HG02678 (cell line): ENCODE results near the gene SSC5D.

Experiments
- ATAC-seq: cut with Tn5 transposase; IDR thresholded peaks from one replicate; pipeline ENCODE4 v1.9.1; 2021; ENCODE audit warnings: mild to moderate bottlenecking, moderate library complexity; ENCODE audit not compliant: unreplicated experiment

Gene SSC5D

DNA sequence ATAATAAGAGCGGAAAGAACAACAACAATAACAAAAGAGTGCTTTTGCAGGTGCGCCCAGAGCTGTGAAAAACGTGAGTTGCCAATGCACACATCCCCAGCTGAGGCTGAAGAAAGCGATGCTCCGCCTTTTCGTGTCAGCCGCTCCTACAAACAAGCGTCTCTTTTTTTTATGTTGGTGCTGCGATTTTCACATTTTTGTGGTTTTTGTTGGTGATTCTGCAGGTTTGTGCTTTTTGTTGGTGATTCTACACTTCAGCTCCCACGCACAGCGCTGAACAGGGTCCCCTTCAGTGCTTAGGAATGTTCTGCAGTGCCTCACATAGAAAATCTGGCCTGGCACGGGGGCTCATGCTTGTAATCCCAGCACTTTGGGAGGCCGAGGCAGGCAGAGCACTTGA is 64.4 kb downstream of the SSC5D start:
- no peak for ATAC-seq

- no peak for ATAC-seq
These were observed 65.3 kb downstream of the SSC5D start for GRCh38 chr19:55553217-55554182.

GRCh38 chr19:55554302-55554701 is 66.1 kb downstream of the SSC5D start:
- no peak for ATAC-seq

DNA sequence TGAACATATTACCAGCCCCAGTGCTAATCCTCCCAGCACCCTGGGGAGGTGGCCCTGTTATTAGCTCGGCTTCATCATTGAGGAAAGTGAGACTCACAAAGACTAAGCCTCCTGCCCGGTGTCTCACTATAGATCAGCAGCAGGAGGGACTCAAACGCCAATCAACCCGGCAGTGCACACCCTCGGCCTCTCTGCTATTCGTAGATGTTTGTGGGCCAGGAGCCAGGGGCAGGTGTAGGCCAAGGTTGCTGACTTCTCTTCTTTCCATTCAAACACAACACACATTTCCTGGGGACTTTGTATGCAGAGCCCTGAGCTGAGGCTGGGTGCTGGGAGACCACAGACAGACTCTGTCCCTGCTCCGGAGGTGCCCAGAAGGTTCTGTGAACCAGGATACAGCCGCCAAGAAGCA is 66.5 kb downstream of the SSC5D start:
- no peak for ATAC-seq

DNA sequence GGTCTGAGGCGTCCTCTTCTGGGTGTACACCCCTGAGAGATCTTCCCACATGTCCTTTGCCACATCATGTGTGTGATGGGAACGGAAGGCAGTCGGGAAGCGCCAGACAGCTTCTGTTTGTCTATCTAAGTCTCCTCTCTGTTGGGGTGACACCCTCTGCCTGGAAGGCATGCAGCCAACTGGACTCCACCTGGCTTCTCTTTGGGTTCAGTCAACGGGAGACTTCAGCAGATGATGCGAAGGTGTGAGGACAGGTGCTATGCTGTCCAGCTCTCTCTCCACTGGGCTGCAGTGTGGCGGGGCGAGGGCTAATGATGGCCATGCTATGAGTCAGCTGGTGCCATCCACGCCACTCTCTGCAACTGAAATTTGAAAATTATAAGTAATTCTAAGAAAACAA is 71.4 kb downstream of the SSC5D start:
- ATAC-seq, result no peak

DNA sequence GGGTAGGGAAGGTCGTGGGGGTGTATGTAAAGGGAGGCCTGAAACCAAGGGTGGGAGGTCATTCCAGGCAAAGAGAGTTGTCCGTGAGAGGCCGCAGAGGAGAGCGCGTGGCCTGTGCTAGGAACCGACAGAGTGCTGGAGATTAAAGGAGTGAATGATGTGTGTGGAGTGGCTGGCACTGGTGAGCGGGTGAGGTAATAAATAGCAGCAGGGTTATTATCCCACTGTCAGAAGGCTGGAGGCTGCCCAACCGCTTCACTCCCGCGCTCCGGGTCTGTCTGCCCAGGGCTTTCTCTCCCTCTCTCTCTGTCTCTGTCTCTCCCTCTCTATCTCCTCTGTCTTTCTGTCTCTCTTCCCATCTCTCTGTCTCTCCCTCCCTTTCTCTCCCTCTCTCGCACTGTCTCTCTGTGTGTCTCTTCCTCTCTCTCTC is 75.0 kb downstream of the SSC5D start:
- no peak for ATAC-seq

GRCh38 chr19:55566823-55567222 is 78.6 kb downstream of the SSC5D start:
- no peak for ATAC-seq

DNA sequence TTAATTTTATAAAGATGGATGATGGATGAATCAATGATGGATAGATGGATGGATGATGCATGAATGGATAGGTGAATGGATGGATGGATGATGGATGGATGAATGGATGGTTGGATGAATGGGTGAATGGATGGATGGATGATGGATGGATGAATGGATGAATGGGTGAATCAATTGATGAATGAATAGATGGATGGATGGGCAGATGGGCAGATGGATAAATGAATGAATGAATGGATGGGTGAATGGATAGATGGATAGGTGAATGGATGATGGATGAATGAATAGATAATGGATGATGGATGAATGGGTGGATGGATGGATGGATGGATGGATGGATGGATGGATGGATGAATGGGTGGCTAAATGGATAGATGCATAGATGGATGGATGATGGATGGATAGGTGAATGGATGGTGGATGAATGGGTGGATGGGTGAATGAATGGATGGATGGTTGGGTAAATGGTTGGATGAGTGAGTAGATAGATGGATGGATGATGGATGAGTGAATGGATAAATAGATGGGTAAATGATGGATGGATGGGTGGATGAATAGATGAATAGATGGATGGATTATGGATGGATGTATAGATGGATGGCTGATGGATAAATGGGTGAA is 79.6 kb downstream of the SSC5D start:
- ATAC-seq, result no peak
